Activated T-helper 1 cell treated with anti-CD3 and anti-CD28 coated beads, Interleukin-12 subunit alpha, Interleukin-12 subunit beta, Interleukin-2, Interleukin-4 antibody, amounts not matched to agents 30 ng/mL and 10 ng/mL and 1 ng/mL, durations not matched to agents 14 hours and 24 hours and 36 hours (primary cell): ENCODE data around the gene MLLT11. TPM values are rescaled to one million over a fixed set of nuclear protein-coding genes. Genes with fewer than 3 reads are reported as not detected.

Experiments used
- DNase-seq: peaks from one replicate; pipeline ENCODE4 v3.0.0; 2021; ENCODE audit warnings: low spot score
- H3K27ac Mint-ChIP-seq: one replicate; pipeline ENCODE4 v1.8.0; 2021; ENCODE audit warnings: mild to moderate bottlenecking, mixed read lengths
- H3K27me3 Mint-ChIP-seq: one replicate; pipeline ENCODE4 v1.8.0; 2022; ENCODE audit warnings: mild to moderate bottlenecking, moderate library complexity, mixed read lengths; ENCODE audit not compliant: insufficient read depth
- H3K36me3 Mint-ChIP-seq: one replicate; pipeline ENCODE4 v1.8.0; 2021; ENCODE audit warnings: low read depth, mixed read lengths
- H3K4me1 Mint-ChIP-seq: one replicate; pipeline ENCODE4 v1.8.0; 2021; ENCODE audit warnings: low read depth, mixed read lengths
- H3K4me3 Mint-ChIP-seq: one replicate; pipeline ENCODE4 v1.8.0; 2021; ENCODE audit warnings: mild to moderate bottlenecking, moderate library complexity, mixed read lengths
- H3K9me3 Mint-ChIP-seq: one replicate; pipeline ENCODE4 v1.8.0; 2021; ENCODE audit warnings: mixed read lengths
- intact Hi-C: fragments of 100-400 bp; cut with micrococcal nuclease; formaldehyde crosslinking; loops from one replicate; pipeline ENCODE4 v1.15.1; 2024
- total RNA-seq: library from RNA; stranded (reverse); gene quantifications from 2 replicates; pipeline ENCODE4 v1.2.3, GENCODE V29; 2022

The MLLT11 gene
- total RNA-seq, 1 donor from 2014 or later = 3.7 TPM

DNA sequence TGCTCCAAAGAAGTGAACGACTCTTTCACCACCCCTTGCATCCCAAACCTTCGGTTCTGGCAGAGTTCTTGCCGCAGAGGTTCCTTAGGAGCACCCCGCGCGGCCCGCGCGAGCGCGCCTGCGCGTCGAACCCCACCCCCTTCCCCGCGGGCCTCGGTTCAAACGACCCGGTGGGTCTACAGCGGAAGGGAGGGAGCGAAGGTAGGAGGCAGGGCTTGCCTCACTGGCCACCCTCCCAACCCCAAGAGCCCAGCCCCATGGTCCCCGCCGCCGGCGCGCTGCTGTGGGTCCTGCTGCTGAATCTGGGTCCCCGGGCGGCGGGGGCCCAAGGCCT, 12.6 kb upstream of the MLLT11 start, which contains the start of gene C1orf56:
Gene C1orf56 (plus strand): TSS at position 161 of the 334 bp plus-strand sequence. CDS start 97 bp downstream, at position 258.
- Mint-ChIP-seq H3K27me3 (no peaks in the 10 kb centered on the region), H3K9me3 (no peaks in the 10 kb centered on the region), H3K27ac (peak within 1 kb of the TSS; percentile 79), H3K4me1 (peaks cover 64% of the 10 kb centered on the region), H3K4me3 (peak within 1 kb of the TSS; percentile 86), H3K36me3 (peaks cover 20% of the 10 kb centered on the region)
- intact Hi-C loops = loop anchor here (1.0 kb wide), 1 partner anchor 23 kb away; no protein-coding TSS in a partner anchor
- peak; percentile 43 for DNase-seq

DNA sequence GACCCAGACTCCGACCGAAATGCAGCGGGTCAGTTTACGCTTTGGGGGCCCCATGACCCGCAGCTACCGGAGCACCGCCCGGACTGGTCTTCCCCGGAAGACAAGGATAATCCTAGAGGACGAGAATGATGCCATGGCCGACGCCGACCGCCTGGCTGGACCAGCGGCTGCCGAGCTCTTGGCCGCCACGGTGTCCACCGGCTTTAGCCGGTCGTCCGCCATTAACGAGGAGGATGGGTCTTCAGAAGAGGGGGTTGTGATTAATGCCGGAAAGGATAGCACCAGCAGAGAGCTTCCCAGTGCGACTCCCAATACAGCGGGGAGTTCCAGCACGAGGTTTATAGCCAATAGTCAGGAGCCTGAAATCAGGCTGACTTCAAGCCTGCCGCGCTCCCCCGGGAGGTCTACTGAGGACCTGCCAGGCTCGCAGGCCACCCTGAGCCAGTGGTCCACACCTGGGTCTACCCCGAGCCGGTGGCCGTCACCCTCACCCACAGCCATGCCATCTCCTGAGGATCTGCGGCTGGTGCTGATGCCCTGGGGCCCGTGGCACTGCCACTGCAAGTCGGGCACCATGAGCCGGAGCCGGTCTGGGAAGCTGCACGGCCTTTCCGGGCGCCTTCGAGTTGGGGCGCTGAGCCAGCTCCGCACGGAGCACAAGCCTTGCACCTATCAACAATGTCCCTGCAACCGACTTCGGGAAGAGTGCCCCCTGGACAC, 12.1 kb upstream of the MLLT11 start:
- no peaks in the 10 kb centered on the region for H3K27me3 Mint-ChIP-seq
- H3K36me3 Mint-ChIP-seq = peaks cover 20% of the 10 kb centered on the region
- peak; percentile 42 for DNase-seq
- peak overlapping the region; percentile 79 for H3K27ac Mint-ChIP-seq
- intact Hi-C loops = loop anchor here (1.0 kb wide), 3 partner anchors 9 to 40 kb away; partner anchors contain the start of gene PRUNE1
- H3K9me3 Mint-ChIP-seq = no peaks in the 10 kb centered on the region
- H3K4me1 Mint-ChIP-seq = peaks cover 59% of the 10 kb centered on the region
- peak overlapping the region; percentile 86 for H3K4me3 Mint-ChIP-seq

DNA sequence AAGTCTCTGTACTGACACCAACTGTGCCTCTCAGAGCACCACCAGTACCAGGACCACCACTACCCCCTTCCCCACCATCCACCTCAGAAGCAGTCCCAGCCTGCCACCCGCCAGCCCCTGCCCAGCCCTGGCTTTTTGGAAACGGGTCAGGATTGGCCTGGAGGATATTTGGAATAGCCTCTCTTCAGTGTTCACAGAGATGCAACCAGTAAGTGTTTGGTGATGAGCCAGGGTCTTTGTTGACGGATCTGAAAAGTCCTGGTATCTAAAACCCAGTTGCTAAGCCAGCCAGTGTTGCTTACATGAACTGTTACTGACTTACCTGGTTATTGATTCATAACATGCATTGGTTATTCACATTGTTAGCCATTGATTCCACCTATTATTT, 11.6 kb upstream of the MLLT11 start:
- peaks cover 53% of the 10 kb centered on the region for H3K4me1 Mint-ChIP-seq
- intact Hi-C loops = loop anchor here (1.0 kb wide), 2 partner anchors 9 to 40 kb away; partner anchors contain the start of gene PRUNE1

DNA sequence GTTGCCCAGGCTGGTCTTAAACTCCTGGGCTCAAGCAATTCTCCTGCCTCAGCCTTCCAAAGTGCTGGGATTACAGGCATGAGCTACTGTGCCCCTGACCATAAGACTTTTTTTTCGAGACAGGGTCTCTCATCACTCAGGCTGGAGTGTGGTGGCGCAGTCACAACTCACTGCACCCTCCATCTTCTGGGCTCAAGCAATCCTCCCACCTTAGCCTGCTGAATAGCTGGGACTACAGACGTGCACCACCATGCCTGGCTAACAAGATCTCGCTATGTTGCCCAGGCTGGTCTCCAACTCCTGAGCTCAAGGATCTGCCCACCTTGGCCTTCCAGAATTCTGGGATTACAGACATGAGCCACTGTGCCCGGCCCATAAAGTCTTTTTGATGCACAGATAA, 10.7 kb upstream of the MLLT11 start:
- Mint-ChIP-seq H3K36me3 (peaks cover 24% of the 10 kb centered on the region), H3K4me3 (no peak overlapping the region)
- intact Hi-C loops = no loop called here

More for the DNA sequence above, 11.6 kb upstream of the MLLT11 start:
- Mint-ChIP-seq H3K9me3 (no peaks in the 10 kb centered on the region), H3K27me3 (no peaks in the 10 kb centered on the region), H3K36me3 (peaks cover 20% of the 10 kb centered on the region), H3K27ac (peak overlapping the region; percentile 79), H3K4me3 (peak overlapping the region; percentile 86)
- DNase-seq = no peak

DNA sequence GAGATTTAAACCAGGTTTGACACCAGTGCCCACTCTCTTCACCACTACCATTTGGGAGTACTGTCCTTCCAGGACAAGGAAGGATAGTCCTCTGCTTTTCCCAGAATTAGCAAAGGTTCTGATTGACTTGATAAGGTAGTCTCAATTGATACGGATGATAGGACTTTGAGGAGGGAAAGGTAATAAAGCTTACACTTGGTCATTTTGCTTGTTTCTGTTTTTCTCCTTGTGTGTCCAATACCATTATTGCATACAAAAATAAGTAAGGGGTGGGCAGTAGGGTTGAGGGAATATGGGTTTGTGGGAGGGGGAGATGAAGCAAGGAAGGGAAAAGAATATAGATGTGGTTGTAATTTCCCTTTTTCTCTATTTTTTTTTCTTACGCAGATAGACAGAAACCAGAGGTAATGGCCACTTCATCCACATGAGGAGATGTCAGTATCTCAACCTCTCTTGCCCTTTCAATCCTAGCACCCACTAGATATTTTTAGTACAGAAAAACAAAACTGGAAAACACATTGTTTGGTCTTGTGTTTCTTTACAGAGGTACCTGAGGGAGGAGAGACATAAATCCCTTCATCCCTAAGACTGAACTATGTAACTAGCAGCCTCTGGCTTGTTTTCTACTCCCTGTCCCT, 10.0 kb upstream of the MLLT11 start:
- H3K27me3 Mint-ChIP-seq = no peaks in the 10 kb centered on the region
- H3K4me3 Mint-ChIP-seq = peak overlapping the region; percentile 15
- peaks cover 30% of the 10 kb centered on the region for H3K36me3 Mint-ChIP-seq
- no peaks in the 10 kb centered on the region for H3K9me3 Mint-ChIP-seq
- intact Hi-C loops = no loop called here
- H3K4me1 Mint-ChIP-seq = peaks cover 62% of the 10 kb centered on the region
- no peak overlapping the region for H3K27ac Mint-ChIP-seq
- no peak for DNase-seq

More for the DNA sequence above, 10.7 kb upstream of the MLLT11 start:
- Mint-ChIP-seq H3K4me1 (peaks cover 54% of the 10 kb centered on the region), H3K27me3 (no peaks in the 10 kb centered on the region), H3K27ac (peak overlapping the region; percentile 20), H3K9me3 (no peaks in the 10 kb centered on the region)
- DNase-seq = no peak

DNA sequence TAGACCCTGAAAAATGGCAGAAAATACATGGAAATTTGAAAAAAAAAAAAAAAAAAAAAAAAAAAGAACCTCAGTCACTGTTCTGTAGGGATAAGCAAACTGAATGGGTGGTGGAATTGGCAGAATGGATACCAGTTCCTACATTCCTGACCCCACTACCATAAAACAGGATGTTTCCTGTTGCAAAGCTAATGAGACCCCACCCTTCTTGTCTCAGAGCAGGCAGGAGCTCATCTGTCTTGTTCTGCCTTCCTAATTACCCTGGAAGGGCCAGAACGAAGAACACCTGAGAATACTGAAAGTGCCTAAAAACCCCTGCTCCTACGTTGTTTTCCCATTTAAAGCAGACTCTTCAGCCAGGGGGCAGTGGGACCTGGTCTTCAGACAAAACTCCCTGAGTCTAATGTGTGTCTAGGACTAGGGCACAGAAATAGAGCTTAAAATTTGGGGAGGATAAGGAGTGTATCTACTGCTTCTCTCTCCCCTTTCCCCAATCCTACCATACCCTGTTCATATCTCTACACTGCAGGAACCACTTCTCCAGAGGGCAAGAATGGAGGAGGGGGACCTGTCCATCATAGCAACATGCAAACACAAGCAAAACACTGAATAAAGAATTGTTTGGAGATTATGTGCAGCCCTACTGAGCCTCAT, 8.7 kb upstream of the MLLT11 start:
- Mint-ChIP-seq H3K27ac (peak overlapping the region; percentile 40), H3K9me3 (no peaks in the 10 kb centered on the region), H3K4me1 (peaks cover 66% of the 10 kb centered on the region), H3K4me3 (no peak overlapping the region), H3K27me3 (no peaks in the 10 kb centered on the region), H3K36me3 (peaks cover 40% of the 10 kb centered on the region)
- DNase-seq = no peak
- intact Hi-C loops = no loop called here

DNA sequence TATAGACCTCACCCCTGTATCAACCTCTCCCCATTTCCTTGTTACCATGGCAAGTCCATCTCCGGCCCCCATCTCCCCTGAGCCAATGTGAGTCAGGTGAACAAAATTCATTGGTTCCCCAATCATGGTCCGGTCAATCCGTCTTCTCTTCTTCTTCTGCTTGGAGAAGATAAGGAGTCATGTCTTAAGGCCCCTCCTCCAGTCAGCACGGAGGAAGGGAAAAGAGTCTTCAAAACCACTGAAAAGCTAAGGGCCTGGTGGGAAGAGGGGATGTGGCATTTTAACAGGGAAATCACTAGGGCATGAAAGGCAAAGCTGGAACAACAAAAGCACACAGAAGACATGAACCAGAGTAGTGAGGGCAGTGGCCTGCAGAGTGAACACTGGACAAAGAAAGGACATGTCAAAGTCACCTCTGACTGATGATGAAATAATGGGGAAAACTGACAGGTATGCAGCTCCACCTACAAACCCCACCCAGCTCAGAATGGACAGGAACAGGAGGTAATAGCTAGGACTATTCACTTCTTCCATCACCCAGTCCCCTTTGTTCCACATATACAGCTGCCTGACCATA, 5.1 kb upstream of the MLLT11 start:
- Mint-ChIP-seq H3K36me3 (peaks cover 62% of the 10 kb centered on the region), H3K9me3 (no peaks in the 10 kb centered on the region), H3K27me3 (no peaks in the 10 kb centered on the region), H3K4me3 (peak overlapping the region; percentile 95), H3K27ac (peak overlapping the region; percentile 97), H3K4me1 (peaks cover 59% of the 10 kb centered on the region)
- intact Hi-C loops = loop anchor here (5.0 kb wide), 6 partner anchors 128 to 493 kb away; partner anchors contain the start of genes ENSA, PI4KB, RFX5 and SETDB1
- DNase-seq = no peak

DNA sequence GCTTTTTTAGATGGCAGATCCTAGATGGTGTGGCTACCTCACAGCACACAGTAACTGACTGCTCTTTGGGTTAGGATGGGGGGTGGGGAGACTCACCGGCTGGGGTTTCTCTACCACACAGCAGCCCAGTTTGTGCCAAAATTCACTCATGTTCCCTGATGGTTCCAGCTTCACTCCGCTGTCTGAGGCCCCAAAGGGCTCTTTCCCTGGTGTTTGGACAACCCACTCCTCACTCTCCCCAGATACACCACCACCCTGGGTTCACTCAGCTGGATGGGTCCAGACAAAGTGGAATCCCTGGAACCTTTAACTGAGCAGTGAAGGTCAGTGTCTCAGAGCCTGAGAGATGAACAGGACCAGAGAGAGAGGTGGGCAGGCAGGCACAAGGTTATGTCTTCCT, 4.6 kb upstream of the MLLT11 start:
- no peak for DNase-seq
- intact Hi-C loops = loop anchor here (5.0 kb wide), 6 partner anchors 128 to 493 kb away; partner anchors contain the start of genes ENSA, PI4KB, RFX5 and SETDB1
- Mint-ChIP-seq H3K4me1 (peaks cover 59% of the 10 kb centered on the region), H3K36me3 (peaks cover 61% of the 10 kb centered on the region), H3K9me3 (no peaks in the 10 kb centered on the region), H3K4me3 (peak overlapping the region; percentile 95), H3K27ac (peak overlapping the region; percentile 97), H3K27me3 (no peaks in the 10 kb centered on the region)

DNA sequence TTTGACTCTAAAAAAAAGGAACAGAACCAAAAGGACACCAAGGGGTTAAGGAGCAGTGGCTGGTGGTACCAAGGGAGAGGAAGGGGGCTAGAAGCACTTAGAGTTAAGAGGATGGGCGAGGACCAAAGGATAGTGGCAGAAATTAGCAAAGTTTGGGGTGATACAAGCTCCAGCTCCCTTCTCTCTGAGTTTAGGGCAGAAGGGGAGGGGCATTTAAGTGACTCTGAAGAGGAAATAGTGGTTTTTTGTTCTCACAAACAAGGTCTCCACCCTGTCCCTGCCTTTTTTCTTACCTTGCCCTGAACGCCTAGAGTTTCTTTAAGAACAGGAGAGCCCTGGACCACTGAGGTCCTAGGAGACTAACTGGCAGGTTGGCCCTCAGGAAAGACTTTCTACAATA, 4.0 kb upstream of the MLLT11 start:
- Mint-ChIP-seq H3K4me3 (peak overlapping the region; percentile 95), H3K36me3 (peaks cover 56% of the 10 kb centered on the region), H3K4me1 (peaks cover 63% of the 10 kb centered on the region), H3K27ac (peak overlapping the region; percentile 97), H3K9me3 (no peaks in the 10 kb centered on the region), H3K27me3 (no peaks in the 10 kb centered on the region)
- peak; percentile 36 for DNase-seq
- intact Hi-C loops = loop anchor here (2.0 to 5.0 kb wide), 7 partner anchors 129 to 494 kb away; partner anchors contain the start of genes ENSA, PI4KB, PSMD4 and RFX5

DNA sequence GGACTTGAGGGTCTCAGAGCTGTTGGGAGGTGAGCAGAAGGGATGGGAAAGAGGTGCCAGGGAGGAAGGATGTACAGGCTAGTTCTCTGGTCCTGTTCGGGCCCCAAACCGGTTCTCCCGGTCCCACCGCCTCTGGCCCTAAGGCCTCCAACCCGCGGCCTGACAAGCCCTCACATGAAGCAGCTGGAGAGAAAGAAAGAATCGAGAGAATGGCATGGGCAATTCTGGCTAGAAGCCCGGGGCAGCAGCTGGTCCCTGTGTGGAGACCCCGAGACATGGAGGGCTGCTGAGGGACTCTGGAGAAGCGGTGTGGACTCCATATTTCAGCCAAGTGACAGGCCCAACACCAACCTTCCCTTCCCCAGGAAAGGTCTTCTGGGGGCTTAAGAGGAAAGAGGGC, 1.5 kb upstream of the MLLT11 start:
- no peak for DNase-seq
- Mint-ChIP-seq H3K4me1 (peaks cover 67% of the 10 kb centered on the region), H3K36me3 (peaks cover 48% of the 10 kb centered on the region), H3K27me3 (no peaks in the 10 kb centered on the region), H3K9me3 (no peaks in the 10 kb centered on the region), H3K4me3 (peak overlapping the region; percentile 95), H3K27ac (peak overlapping the region; percentile 97)
- intact Hi-C loops = loop anchor here (1.0 to 5.0 kb wide), 9 partner anchors 12 to 496 kb away; partner anchors contain the start of genes ENSA, GABPB2, PI4KB and RFX5

DNA sequence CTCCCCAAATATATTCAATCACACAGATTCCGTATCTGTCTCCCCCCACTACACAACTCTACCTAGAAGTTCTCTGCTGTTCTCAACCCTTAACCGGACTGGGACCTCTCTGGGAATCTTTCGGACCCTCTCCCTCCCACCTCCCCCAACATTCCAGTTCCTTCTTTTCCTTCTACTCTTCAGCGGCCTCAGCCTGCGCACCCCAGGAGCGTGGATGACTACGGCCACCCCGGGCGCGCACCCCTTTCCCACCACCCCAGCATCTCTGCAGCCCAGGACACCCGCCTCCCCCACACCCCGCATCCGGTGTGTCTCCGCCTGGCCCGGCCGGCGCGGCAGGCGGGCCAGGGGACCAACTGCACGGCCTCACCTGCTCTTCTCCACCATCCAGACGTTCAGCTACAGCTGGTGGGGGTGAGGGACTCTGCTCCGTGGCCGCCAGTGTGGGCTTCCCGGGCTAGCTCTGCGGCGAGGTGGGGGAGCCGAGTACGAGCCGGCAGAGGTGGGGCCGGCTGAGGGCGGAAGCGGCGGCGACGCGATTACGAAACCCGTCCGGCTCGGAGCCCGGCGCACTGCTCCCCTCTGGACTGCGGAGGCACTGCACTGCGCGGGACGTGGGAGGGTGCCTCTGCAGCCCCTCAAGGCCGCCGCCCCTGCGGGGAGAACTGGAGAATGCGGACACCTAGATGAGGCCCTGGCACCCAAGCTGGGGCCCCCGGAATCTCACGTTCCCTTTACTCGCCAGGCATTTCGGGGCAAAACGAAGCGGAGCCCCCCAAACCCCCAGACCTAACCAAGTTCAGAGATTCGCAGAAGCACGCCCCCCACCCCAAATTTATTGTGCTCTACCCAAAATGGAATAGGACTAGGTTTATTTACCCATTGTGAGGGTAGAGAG, 839 bp upstream of the MLLT11 start, which contains the start of gene CDC42SE1:
Gene CDC42SE1 (minus strand): TSS at position 514 of the 898 bp plus-strand sequence. CDS start 3,892 bp downstream, outside the sequence.
- Mint-ChIP-seq H3K27me3 (no peaks in the 10 kb centered on the region), H3K9me3 (no peaks in the 10 kb centered on the region), H3K4me1 (peaks cover 64% of the 10 kb centered on the region), H3K36me3 (peaks cover 45% of the 10 kb centered on the region), H3K27ac (peak within 1 kb of the TSS; percentile 97), H3K4me3 (peak within 1 kb of the TSS; percentile 95)
- DNase-seq = peak; percentile 81
- intact Hi-C loops = loop anchor here (1.0 to 5.0 kb wide), 9 partner anchors 11 to 497 kb away; partner anchors contain the start of genes ENSA, GABPB2, PI4KB and RFX5
